Activated naive CD8-positive, alpha-beta T cell treated with anti-CD3 and anti-CD28 coated beads, Interleukin-2, amount 10 ng/mL, durations not matched to agents 7 days and 5 days (primary cell): ENCODE measurements around the gene BRSK1. TPM values are rescaled to one million over a fixed set of nuclear protein-coding genes. Genes with fewer than 3 reads are reported as not detected.

ENCODE experiments used
- microRNA-seq: library from miRNA; unstranded; fragments of <30 nt; microRNA quantifications from one replicate; pipeline ENCODE4 v1.2.0, GENCODE V29; 2022
- total RNA-seq, 2 experiments: library from RNA; stranded (reverse); gene quantifications; one replicate each; pipeline ENCODE4 v1.2.3, GENCODE V29; 2021

Gene BRSK1
- total RNA-seq, 2 experiments from 2014 or later: 9.0 TPM

Small RNA genes within 50 kb of the gene (microRNA-seq; reads per million reads assigned to microRNA genes)
- gene MIR6802 (4.2 reads per million), gene MIR6803 (11.9 reads per million, percentile 17 among the genes with 10 or more reads in this experiment)

Other genes starting within 250 kb of the BRSK1 start
- under 1 TPM in 1 of 2 experiments, not detected in 1; 0.25 TPM for gene GP6, start 245.7 kb upstream of the BRSK1 start, total RNA-seq
- gene RDH13, start 220.8 kb upstream of the BRSK1 start, total RNA-seq: 10 to 100 TPM; 25.9 to 28.6 TPM
- 1 to 10 TPM; 5.1 to 7.6 TPM for gene EPS8L1, start 208.1 kb upstream of the BRSK1 start, total RNA-seq
- gene PPP1R12C, start 166.4 kb upstream of the BRSK1 start, total RNA-seq: 100 to 1,000 TPM; 147 to 157 TPM
- gene TNNT1, start 134.8 kb upstream of the BRSK1 start, total RNA-seq: not detected
- gene TNNI3, start 126.3 kb upstream of the BRSK1 start, total RNA-seq: not detected
- gene DNAAF3, start 117.4 kb upstream of the BRSK1 start, total RNA-seq: under 1 TPM in 1 of 2 experiments, not detected in 1; 0.65 TPM
- gene SYT5, start 103.7 kb upstream of the BRSK1 start, total RNA-seq: under 1 TPM in 1 of 2 experiments, not detected in 1; 0.39 TPM
- gene PTPRH, start 74.5 kb upstream of the BRSK1 start, total RNA-seq: not detected
- 10 to 100 TPM; 18.8 to 19.4 TPM for gene TMEM86B, start 55.2 kb upstream of the BRSK1 start, total RNA-seq
- gene PPP6R1, start 25.0 kb upstream of the BRSK1 start, total RNA-seq: 100 to 1,000 TPM; 211 to 226 TPM
- 10 to 100 TPM; 19.5 to 20.3 TPM for gene HSPBP1, start 3.9 kb upstream of the BRSK1 start, total RNA-seq
- gene TMEM150B, start 41.3 kb downstream of the BRSK1 start, total RNA-seq: 1 to 10 TPM in 1 of 2 experiments, under 1 TPM in 1; 0.51 to 1.1 TPM
- gene KMT5C, start 55.9 kb downstream of the BRSK1 start, total RNA-seq: 10 to 100 TPM; 26.4 to 28.5 TPM
- gene COX6B2, start 70.7 kb downstream of the BRSK1 start, total RNA-seq: under 1 TPM in 1 of 2 experiments, not detected in 1; 0.55 TPM
- not detected for gene GARIN5B, start 79.3 kb downstream of the BRSK1 start, total RNA-seq
- gene IL11, start 86.5 kb downstream of the BRSK1 start, total RNA-seq: under 1 TPM; 0.53 to 0.60 TPM
- not detected for gene TMEM190, start 92.8 kb downstream of the BRSK1 start, total RNA-seq
- 10 to 100 TPM; 17.0 to 19.8 TPM for gene TMEM238, start 100.3 kb downstream of the BRSK1 start, total RNA-seq
- gene RPL28, start 101.9 kb downstream of the BRSK1 start, total RNA-seq: 1,000 to 10,000 TPM; 3,030 to 3,043 TPM
- 100 to 1,000 TPM; 184 to 203 TPM for gene UBE2S, start 123.8 kb downstream of the BRSK1 start, total RNA-seq
- not detected for gene SHISA7, start 159.3 kb downstream of the BRSK1 start, total RNA-seq
- gene ISOC2, start 177.6 kb downstream of the BRSK1 start, total RNA-seq: 10 to 100 TPM; 13.7 to 16.8 TPM
- gene C19orf85, start 180.8 kb downstream of the BRSK1 start, total RNA-seq: not detected
- 10 to 100 TPM in 1 of 2 experiments, 1 to 10 TPM in 1; 9.4 to 11.5 TPM for gene ZNF628, start 192.6 kb downstream of the BRSK1 start, total RNA-seq
- 10 to 100 TPM; 14.5 to 15.0 TPM for gene NAT14, start 201.2 kb downstream of the BRSK1 start, total RNA-seq
- 1 to 10 TPM in 1 of 2 experiments, under 1 TPM in 1; 0.86 to 1.1 TPM for gene SSC5D, start 204.4 kb downstream of the BRSK1 start, total RNA-seq